Measurements from ENCODE around the gene TAF3. TPM values are rescaled to one million over a fixed set of nuclear protein-coding genes. Genes with fewer than 3 reads are reported as not detected.

TAF3 gene
- total RNA-seq, 2 donors from 2014 or later, result 7.2 to 8.2 TPM

DNA sequence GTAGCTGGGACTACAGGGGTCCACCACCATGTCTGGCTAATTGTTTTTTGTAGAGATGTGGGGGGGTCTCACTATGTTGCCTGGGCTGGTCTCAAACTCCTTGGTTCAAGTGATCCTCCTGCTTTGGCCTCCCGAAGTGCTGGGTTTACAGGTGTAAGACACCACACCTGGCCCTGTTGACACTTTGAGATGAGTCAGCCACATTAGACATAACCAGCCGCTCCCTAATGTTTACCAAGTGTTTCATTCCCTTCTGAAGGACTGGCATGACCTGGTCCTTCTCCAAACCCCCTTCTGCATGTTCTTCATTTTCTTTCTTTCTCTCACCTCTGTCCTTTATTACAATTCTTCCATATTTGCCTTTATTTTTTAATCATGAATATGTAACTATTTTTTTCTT lies 67.8 kb downstream of the TAF3 start:
- no peaks in the 10 kb centered on the region for H3K36me3 ChIP-seq
- no peak overlapping the region for H3K4me3 ChIP-seq
- H3K27me3 ChIP-seq (replicated peaks; ENCODE audit: insufficient read depth), result no peaks in the 10 kb centered on the region
- TF ChIP-seq, protein P1, sequence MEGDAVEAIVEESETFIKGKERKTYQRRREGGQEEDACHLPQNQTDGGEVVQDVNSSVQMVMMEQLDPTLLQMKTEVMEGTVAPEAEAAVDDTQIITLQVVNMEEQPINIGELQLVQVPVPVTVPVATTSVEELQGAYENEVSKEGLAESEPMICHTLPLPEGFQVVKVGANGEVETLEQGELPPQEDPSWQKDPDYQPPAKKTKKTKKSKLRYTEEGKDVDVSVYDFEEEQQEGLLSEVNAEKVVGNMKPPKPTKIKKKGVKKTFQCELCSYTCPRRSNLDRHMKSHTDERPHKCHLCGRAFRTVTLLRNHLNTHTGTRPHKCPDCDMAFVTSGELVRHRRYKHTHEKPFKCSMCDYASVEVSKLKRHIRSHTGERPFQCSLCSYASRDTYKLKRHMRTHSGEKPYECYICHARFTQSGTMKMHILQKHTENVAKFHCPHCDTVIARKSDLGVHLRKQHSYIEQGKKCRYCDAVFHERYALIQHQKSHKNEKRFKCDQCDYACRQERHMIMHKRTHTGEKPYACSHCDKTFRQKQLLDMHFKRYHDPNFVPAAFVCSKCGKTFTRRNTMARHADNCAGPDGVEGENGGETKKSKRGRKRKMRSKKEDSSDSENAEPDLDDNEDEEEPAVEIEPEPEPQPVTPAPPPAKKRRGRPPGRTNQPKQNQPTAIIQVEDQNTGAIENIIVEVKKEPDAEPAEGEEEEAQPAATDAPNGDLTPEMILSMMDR (IDR thresholded peaks at IDR 0.05), result no peak
- peaks cover 0 to 3% of the 10 kb centered on the region in 2 donors for H3K4me1 ChIP-seq (ENCODE audit: control insufficient read depth in 1 of 2, low read depth in 2 of 2)
- H3K27ac ChIP-seq, result no peak overlapping the region
- ATAC-seq (ENCODE audit: insufficient number of reproducible peaks, low FRiP score, low read depth) (no peak), DNase-seq (ENCODE audit: low spot score) (no peak)
- no peaks in the 10 kb centered on the region for H3K9me3 ChIP-seq

DNA sequence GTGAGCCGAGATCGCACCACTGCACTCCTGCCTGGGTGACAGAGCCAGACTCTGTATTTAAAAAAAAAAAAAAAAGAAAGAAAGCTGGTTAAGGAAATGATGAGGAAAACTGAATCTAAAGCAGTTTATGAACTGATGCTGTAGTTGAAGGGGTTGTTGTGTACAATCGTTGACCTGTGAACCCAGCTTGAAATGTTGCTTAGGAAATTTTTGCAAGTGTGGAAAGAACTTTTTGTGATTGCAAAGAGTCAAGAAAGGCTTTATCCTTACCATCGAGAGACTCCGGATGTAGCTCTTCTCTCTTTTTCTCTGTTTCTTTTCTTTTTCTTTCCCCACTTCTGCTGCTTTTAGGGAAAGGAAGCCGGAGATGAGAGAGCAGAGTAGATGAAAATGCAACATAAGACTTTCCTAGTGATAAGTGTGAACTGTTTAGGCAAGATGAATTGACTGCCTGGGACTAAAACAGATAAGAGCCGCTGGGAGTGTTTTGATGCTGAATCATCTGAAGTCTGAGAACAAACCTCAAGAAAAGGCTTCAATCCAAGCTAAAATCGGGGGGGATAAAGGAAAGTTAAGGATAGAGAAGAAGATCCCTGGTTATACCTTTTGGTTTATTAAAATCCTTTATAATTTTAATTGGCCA lies 69.0 kb downstream of the TAF3 start:
- ATAC-seq (ENCODE audit: insufficient number of reproducible peaks, low FRiP score, low read depth) (no peak), DNase-seq (ENCODE audit: low spot score) (no peak)
- H3K36me3 ChIP-seq, result no peaks in the 10 kb centered on the region
- no peaks in the 10 kb centered on the region for H3K27me3 ChIP-seq (replicated peaks; ENCODE audit: insufficient read depth)
- no peak overlapping the region for H3K4me3 ChIP-seq
- H3K27ac ChIP-seq, result no peak overlapping the region
- no peaks in the 10 kb centered on the region for H3K9me3 ChIP-seq
- TF ChIP-seq, protein P1 (IDR thresholded peaks at IDR 0.05), result no peak
- H3K4me1 ChIP-seq (ENCODE audit: control insufficient read depth in 1 of 2, low read depth in 2 of 2), result peaks cover 0 to 3% of the 10 kb centered on the region in 2 donors

DNA sequence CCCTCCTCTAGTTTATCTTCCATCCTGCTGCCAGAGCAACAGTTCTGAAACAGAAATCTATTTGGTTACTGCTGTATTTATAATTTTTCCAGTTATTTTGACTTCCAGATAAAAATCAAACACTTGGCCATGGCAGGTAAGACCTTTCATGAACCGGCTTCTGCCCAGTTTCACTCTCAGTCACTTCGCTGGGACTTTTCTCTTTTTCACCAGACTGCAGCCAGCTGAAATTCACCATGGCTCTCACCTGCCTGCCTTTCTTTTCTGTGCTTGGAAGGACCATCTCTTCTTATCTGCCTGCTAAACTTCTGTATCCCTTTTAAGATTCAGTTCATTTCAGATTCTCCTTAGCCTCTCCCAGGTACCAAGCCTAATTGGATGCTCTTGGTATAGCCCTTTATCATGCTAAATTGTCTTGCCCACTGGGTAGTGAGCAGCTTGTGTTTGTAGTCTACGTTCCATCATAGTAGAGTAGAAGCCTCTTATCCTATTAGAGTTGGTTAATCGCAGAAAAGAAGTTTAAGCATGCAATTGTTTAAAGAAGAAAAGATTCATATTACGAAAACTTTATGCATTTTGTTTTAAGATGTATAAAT lies 71.7 kb downstream of the TAF3 start:
- no peak overlapping the region for H3K4me3 ChIP-seq
- peaks cover 2 to 3% of the 10 kb centered on the region in 2 donors for H3K4me1 ChIP-seq (ENCODE audit: control insufficient read depth in 1 of 2, low read depth in 2 of 2)
- H3K27ac ChIP-seq, result no peak overlapping the region
- no peak for ATAC-seq (ENCODE audit: insufficient number of reproducible peaks, low FRiP score, low read depth)
- no peaks in the 10 kb centered on the region for H3K27me3 ChIP-seq (replicated peaks; ENCODE audit: insufficient read depth)
- TF ChIP-seq, protein P1 (IDR thresholded peaks at IDR 0.05), result no peak
- H3K9me3 ChIP-seq, result no peaks in the 10 kb centered on the region
- no peaks in the 10 kb centered on the region for H3K36me3 ChIP-seq
- no peak for DNase-seq (ENCODE audit: low spot score)

DNA sequence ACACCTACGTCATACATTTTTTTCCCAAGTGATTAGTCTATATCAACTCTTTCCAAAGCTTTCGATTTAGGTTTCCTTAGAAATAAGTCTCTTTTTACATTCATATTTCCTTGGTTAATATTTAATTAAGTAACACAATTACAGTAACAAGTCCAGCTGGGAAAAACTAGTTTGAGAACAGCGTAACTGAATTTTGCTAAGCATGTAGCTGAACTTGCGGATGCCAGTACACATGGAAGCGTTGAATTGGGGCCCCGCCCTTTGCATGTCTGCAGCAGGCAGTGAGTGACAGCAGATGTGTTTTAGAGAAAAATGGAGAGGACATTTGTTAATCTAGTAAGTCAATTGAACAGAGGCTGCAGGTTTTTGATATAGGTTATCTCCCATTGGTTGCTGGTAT lies 72.5 kb downstream of the TAF3 start:
- Histone ChIP-seq H3K4me1 (ENCODE audit: control insufficient read depth in 1 of 2, low read depth in 2 of 2) (peaks cover 9 to 10% of the 10 kb centered on the region in 2 donors), H3K27ac (no peak overlapping the region), H3K4me3 (no peak overlapping the region), H3K9me3 (no peaks in the 10 kb centered on the region), H3K36me3 (no peaks in the 10 kb centered on the region), H3K27me3 (replicated peaks; ENCODE audit: insufficient read depth) (no peaks in the 10 kb centered on the region)
- ATAC-seq (ENCODE audit: insufficient number of reproducible peaks, low FRiP score, low read depth) (no peak), DNase-seq (ENCODE audit: low spot score) (no peak)
- TF ChIP-seq, protein P1 (IDR thresholded peaks at IDR 0.05), result no peak

DNA sequence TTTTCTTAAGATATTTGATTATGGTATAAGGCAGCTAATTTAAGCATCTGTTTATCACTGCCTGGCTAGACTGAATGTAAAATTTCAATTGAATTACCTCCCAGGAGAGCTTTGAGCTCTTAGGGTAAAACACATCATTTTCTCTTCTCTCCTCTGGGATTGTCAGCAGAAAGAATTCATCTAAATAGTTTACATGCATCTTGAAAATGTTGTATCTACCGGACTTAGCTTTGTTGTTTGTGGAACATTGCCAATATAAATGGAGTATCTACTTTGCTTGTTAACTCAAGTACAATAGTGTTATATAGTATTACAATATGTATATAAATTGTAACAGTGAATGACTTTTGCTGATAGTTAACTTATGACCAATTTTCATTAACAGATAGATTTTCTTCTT lies 73.3 kb downstream of the TAF3 start:
- DNase-seq (ENCODE audit: low spot score) (no peak), ATAC-seq (ENCODE audit: insufficient number of reproducible peaks, low FRiP score, low read depth) (no peak)
- Histone ChIP-seq H3K9me3 (no peaks in the 10 kb centered on the region), H3K27me3 (replicated peaks; ENCODE audit: insufficient read depth) (no peaks in the 10 kb centered on the region), H3K4me1 (ENCODE audit: control insufficient read depth in 1 of 2, low read depth in 2 of 2) (peaks cover 10% of the 10 kb centered on the region in 2 donors), H3K27ac (no peak overlapping the region), H3K4me3 (no peak overlapping the region), H3K36me3 (peaks cover 4% of the 10 kb centered on the region)
- TF ChIP-seq, protein P1 (IDR thresholded peaks at IDR 0.05), result no peak
